Epithelial cell of esophagus (primary cell): ENCODE measurements around the gene NOB1.

Experiments used
- DNase-seq: peaks from one replicate; pipeline ENCODE4 v3.0.0; 2010; ENCODE audit warnings: low read depth
- H3K4me3 ChIP-seq: 2 replicates; pipeline ENCODE4 v1.5.1; 2011; ENCODE audit warnings: mild to moderate bottlenecking, low read length, control low read depth
- CTCF ChIP-seq: IDR thresholded peaks from 2 replicates; pipeline ENCODE4 v1.5.1; 2011; ENCODE audit warnings: low read depth, mild to moderate bottlenecking, low read length, control low read depth, inconsistent platforms; ENCODE audit not compliant: insufficient read depth; ENCODE audit errors: missing control alignments

The NOB1 gene

GRCh38 chr16:69754469-69755310, at the start of gene NOB1:
Gene NOB1 (minus strand): TSS chr16:69754926. CDS start chr16:69754910, 16 bp downstream.
- peak; percentile 97 for TF ChIP-seq CTCF
- peak; percentile 98 for DNase-seq
- H3K4me3 ChIP-seq = peak within 1 kb of the TSS; percentile 97

- no peak for TF ChIP-seq CTCF
- no peak overlapping the region for H3K4me3 ChIP-seq
- no peak for DNase-seq
These were observed 49.6 kb upstream of the NOB1 start for GRCh38 chr16:69804297-69804696.

- DNase-seq = no peak
- H3K4me3 ChIP-seq = no peak overlapping the region
- TF ChIP-seq CTCF = no peak
These were observed 44.9 kb upstream of the NOB1 start for GRCh38 chr16:69799611-69800031.

GRCh38 chr16:69798466-69798865, 43.7 kb upstream of the NOB1 start:
- H3K4me3 ChIP-seq = no peak overlapping the region
- no peak for DNase-seq
- TF ChIP-seq CTCF = peak; percentile 7

DNA sequence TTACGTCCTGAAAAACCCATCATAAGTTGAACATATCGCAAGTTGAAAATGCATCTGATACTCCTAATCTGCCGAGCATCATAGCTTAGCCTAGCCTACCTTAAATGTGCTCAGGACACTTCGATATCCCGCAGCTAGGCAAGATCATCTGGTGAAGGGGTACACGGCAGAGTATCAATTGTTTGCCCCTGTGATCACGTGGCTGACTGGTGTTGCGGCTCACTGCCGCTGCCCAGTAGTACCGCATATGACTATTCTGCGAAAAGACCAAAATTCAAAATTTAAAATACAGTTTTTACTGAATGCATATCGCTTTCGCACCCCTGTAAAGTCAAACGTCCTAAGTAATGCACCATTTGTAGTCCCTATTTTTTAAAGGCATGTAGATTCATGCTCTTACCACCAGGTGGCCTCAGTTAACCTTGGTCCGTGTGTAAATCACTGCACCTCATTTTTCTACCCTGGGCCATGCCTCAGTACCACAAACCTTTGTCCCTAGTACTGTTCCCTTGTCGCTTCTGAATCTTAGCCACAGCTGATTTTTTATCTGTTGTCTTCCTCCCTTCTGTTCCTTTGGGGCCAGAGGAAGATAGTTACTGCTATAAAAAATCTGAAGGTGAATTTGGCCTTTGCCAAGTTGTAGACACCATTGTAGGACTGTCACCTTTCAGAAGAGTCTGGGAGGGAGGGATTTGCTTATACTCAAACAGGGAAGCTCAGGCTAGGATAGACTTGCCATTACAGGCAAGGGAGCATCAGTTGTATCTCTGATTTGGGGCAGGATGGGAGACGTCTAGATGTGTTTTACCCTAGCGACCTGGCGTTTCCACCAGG, 41.8 kb upstream of the NOB1 start:
- peak; percentile 88 for TF ChIP-seq CTCF
- no peak overlapping the region for H3K4me3 ChIP-seq
- peak; percentile 75 for DNase-seq

GRCh38 chr16:69794486-69794885, 39.8 kb upstream of the NOB1 start:
- H3K4me3 ChIP-seq = no peak overlapping the region
- no peak for TF ChIP-seq CTCF
- no peak for DNase-seq
